Testis (tissue), 2 donors: ENCODE results near the gene POLR2C.

Experiments used
- POLR2A ChIP-seq: fragments of 450-650 bp; IDR thresholded peaks from one replicate; pipeline ENCODE4 v1.6.1; 2017; ENCODE audit warnings: antibody characterized with exemption, mild to moderate bottlenecking, moderate library complexity
- TF ChIP-seq, protein P1 (sequence below), 3 experiments: fragments of 450-650 bp in 2 of 3; fragments of 200-600 bp in 1 of 3; sonication (generic) in 1 of 3; IDR thresholded peaks; one replicate each; pipeline ENCODE4 v1.5.1; 2016 to 2019; ENCODE audit warnings: antibody characterized with exemption in 3 of 3, mild to moderate bottlenecking in 2 of 3, moderate library complexity in 1 of 3

DNA sequence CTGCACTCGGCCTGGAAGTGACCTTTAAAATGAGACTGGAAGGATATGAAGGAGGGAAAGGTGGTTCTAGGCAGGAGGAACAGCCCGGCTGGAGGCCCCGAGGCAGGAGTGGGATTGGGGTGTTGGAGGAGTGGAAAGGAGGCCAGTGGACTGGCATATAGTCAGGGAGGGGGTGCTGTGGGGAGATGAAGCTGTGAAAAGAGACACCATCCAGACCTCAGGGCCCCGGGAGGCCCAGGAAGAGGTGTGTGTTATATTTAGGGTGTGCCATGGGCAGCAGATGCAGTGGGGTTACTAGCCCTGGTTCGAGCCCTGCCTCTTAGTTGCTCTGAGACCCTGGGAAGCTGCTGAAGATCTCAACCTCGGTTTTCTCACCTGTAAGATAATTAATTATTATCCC, 42.7 kb downstream of the POLR2C start:
- TF ChIP-seq, protein P1, sequence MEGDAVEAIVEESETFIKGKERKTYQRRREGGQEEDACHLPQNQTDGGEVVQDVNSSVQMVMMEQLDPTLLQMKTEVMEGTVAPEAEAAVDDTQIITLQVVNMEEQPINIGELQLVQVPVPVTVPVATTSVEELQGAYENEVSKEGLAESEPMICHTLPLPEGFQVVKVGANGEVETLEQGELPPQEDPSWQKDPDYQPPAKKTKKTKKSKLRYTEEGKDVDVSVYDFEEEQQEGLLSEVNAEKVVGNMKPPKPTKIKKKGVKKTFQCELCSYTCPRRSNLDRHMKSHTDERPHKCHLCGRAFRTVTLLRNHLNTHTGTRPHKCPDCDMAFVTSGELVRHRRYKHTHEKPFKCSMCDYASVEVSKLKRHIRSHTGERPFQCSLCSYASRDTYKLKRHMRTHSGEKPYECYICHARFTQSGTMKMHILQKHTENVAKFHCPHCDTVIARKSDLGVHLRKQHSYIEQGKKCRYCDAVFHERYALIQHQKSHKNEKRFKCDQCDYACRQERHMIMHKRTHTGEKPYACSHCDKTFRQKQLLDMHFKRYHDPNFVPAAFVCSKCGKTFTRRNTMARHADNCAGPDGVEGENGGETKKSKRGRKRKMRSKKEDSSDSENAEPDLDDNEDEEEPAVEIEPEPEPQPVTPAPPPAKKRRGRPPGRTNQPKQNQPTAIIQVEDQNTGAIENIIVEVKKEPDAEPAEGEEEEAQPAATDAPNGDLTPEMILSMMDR (IDR thresholded peaks at IDR 0.05), result no peak
- no peak for TF ChIP-seq POLR2A
